ENCODE measurements around the gene OOSP2.

- TF ChIP-seq EZH2 (IDR thresholded peaks at IDR 0.05; ENCODE audit: insufficient read depth, low read length) (no peak), CTCF (IDR thresholded peaks at IDR 0.05; ENCODE audit: insufficient read depth, low read depth, low read length) (no peak)
These were observed 11.1 kb upstream of the OOSP2 start for GRCh38 chr11:60029015-60029632.
